ENCODE results near the gene APOBEC3A.
"Not testable (repeated sequence)": the region's sequence is repeated elsewhere in the genome, so short reads cannot be mapped to it uniquely, and the experiment has no call there.

Gene APOBEC3A

DNA sequence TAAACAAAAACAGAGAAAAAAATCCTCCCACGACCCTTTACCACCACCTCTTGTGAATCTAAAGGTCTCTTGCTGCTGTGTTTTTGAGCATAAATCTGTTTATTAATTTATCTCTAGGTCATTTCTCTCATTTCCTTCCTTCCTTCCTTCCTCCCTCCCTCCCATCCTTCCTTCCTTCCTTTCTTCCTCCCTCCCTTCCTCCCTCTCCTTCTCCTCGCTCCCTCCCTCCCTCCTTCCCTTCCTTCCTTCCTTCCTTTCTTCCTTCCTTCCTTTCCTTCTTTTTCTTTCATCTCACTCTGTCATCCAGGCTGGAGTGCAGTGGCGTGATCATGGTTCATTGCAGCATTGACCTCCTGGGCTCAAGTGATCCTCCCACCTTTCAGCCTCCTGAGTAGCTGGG, 13.5 kb upstream of the APOBEC3A start:
- DNase-seq: no peak

GRCh38 chr22:38944653-38945052, 12.8 kb upstream of the APOBEC3A start:
- no peak for DNase-seq

DNA sequence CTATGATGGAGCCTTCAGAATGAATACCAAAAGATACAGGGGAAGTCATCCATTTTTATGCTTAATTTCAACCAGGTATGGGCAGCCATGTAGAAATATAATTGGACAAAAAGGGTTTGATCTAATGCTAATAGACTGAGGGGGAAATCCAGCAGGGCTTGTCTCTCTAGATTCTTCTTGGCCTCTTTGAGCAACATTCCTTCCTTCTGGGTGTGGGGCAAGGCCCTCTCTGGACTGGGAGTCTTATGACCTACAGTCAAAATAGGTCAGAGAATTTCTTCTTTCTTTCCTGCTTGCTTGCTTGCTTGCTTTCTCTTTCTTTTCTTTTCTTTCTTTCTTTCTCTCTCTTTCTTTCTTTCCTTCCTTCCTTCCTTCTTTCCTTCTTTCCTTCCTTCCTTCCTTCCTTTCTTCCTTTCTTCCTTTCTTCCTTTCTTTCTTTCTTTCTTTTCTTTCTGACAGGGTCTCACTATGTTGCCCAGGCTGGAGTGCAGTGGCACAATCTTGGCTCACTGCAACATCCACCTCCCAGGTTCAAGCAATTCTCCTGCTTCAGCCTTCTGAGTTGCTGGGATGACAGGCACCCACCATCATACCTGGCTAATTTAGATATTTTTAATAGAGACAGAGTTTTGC, 11.6 kb upstream of the APOBEC3A start:
- peak; percentile 70 for DNase-seq

- no peak for DNase-seq
Observed at GRCh38 chr22:38946771-38947170, 10.6 kb upstream of the APOBEC3A start.

- DNase-seq: peak; percentile 90
Observed at GRCh38 chr22:38947321-38948140, 9.9 kb upstream of the APOBEC3A start.

GRCh38 chr22:38948181-38948940, 9.0 kb upstream of the APOBEC3A start:
- DNase-seq: no peak

GRCh38 chr22:38949889-38950405, 7.5 kb upstream of the APOBEC3A start:
- DNase-seq: no peak

GRCh38 chr22:38950527-38951295, 6.7 kb upstream of the APOBEC3A start:
- DNase-seq: no peak

- DNase-seq: peak; percentile 92
Observed at GRCh38 chr22:38951734-38952133, 5.7 kb upstream of the APOBEC3A start.

DNA sequence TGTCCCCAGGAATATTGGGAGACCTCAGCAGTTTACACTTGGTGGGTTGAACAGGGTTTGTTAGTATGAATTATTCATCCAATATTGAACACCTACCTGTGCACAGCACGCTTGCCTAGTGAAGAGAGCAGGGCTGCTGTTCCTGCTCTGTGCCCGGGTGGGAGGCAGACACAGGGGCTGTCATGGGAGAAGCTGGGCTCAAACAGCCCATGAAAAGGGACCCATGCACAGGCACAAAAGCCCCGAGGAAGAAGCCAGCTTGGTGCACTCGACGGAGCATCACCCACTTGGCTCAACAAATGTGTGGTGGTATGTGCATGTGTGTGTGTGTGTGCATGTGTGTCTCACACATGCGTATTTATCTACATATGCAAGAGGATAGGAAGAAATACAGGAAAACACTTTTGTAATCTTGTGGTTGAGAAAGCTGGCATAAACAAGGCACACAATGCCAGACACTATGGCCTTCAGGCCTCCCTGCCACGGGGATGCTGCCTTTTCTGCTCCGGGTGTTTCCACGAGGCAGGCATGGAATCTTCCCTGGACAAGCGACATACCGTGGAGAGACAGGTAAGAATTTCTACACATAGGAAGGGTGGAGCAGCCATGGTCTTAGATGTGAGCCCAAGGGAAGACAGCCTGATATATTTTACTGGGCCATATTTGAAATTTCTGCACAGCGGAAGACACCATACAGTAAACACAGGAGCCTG, 5.0 kb upstream of the APOBEC3A start:
- DNase-seq: peak; percentile 87

DNA sequence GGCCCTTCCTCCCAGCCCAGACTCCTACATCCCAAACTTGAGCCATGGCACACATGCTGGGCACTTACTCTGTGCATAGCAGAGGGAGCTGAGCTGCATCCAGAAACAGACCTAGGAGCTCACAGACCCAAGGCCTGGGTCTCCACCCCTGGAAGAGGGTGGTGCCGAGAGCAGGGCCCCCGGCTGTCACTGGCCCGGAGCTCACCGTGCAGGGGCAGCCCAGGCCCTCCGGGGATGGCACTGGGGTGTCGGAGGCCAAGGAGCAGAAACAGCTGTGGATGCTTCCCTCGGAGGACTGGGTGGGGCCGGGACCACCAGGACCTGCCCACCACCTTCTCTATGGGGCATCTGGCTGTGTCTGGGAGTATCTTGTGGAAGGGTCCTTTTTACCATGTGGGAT, 4.3 kb upstream of the APOBEC3A start:
- DNase-seq: no peak

- peak; percentile 99 for DNase-seq
Observed at GRCh38 chr22:38953577-38954413, 3.6 kb upstream of the APOBEC3A start.

DNA sequence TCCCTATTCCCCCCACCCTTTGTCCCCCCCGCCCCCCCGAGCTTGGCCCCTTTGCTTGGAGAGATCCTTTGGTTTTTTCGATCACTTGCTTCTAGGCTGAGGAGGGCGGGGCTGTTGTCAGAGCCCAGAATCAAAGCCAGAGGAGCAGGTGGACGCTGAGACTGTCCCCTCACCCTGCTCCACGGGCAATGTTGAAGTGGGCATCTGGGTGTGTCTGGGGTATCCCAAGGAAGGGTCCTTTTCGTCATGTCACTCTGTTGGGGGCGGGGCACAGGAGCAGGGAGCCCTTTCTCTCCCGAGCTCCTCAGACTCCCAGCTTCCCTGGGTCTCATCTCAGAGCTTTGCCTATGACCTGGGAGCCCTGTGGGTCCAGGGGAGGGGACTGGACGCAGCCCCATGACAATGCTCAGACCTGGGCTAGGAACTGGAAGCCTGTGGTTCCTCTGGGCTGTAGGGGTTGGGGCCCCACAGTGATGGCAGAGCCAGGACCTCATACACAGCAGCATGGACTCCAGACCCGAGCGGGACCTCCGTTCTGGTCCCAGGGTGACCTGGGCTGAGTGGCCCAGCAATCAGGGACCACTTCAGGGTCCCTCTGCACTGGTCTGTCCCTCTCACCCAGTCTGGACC, 2.9 kb upstream of the APOBEC3A start:
- no peak for DNase-seq

DNA sequence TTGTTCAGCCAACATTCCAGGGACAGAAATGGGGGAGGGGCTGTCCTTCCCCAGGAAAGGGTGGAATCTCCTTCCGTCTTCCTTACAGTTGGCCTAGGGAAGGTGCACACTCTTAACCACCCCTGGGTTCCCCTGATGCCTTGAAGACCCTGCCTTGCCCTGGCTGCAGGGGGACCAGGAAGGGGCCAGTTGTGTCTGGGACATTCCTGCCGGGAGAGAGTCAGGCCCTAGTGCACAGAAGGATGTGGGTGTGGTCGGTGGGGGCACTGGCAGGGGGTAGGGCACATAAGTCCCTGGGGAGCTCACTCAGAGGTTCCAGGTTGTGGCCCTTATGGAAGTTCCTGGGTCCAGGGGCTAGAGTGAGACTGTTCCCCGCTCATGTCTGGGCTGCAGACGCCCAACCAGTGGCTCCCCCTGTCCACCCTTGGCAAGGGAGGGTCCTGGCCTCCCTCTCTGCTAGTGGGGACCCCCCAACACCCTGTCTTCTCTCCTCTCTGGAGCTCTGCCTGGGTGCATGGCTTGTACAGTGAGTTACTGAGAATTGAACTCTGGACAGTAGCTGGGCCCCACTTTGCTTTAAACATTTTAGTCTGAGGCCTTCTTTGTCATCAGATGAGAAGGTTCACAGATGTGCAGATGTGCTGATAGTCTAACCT, 2.0 kb upstream of the APOBEC3A start:
- no peak for DNase-seq

- DNase-seq: no peak
Observed at GRCh38 chr22:38955926-38956325, 1.5 kb upstream of the APOBEC3A start.

DNA sequence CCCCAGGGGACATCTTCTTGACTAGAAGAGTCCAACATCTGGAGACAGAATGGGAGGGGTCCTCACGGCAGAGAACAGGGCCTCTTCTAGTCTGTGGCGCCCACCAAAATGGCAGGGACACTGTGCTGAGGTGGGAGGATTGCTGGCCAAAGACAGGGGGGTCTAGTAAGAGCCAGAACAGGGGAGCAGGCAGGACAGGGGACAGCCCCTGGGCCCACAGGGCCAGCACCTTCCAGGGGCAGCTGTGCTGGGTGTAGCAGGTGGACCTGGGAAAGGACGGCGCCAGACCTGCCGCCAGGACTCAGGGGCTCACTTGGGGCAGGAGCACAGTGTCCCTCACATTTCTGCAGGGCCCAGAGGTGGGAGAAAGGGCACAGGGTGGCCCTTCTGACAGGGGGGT, 858 bp upstream of the APOBEC3A start:
- DNase-seq: no peak

- no peak for DNase-seq
Observed at GRCh38 chr22:38957808-38958650, 620 bp downstream of the APOBEC3A start.

DNA sequence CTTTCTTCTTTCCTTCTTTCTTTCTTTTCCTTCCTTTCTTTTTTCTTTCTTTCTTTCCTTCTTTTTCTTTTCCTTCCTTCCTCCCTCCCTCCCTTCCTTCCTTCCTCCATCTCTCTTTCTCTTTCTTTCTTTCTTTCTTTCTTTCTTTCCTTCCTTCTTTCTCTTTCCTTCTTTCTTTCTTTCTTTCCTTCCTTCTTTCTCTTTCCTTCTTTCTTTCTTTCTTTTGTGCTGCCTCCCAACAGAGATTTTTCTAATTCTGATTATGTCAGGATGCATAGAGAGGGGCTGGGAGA, 1.2 kb downstream of the APOBEC3A start:
- not testable (repeated sequence) for DNase-seq

- DNase-seq: no peak
Observed at GRCh38 chr22:38959590-38959989, 2.2 kb downstream of the APOBEC3A start.

All from inflammatory macrophage treated with lipopolysaccharide for 4 hours (primary cell).